H1 (cell line): ENCODE data around the gene ESCO1. TPM values are rescaled to one million over a fixed set of nuclear protein-coding genes. Genes with fewer than 3 reads are reported as not detected.
"Not testable (repeated sequence)": the region's sequence is repeated elsewhere in the genome, so short reads cannot be mapped to it uniquely, and the experiment has no call there.

ENCODE experiments used
- CTCF ChIA-PET: fragments of 300-600 bp; sonication (Branson Sonifier 250); formaldehyde crosslinking; loops from one replicate; lab custom pipeline; 2021; ENCODE audit not compliant: partially characterized antibody; lab: Charles Lee
- POLR2A ChIA-PET: fragments of 300-600 bp; sonication (Branson Sonifier 250); formaldehyde crosslinking; loops from one replicate; lab custom pipeline; 2021; ENCODE audit warnings: inconsistent platforms; ENCODE audit not compliant: partially characterized antibody; lab: Charles Lee
- DNase-seq, 2 experiments: peaks; one replicate each; pipeline versions ENCODE4 v3.0.0 to v3.0.0-alpha.2; 2010 to 2022; ENCODE audit warnings: low spot score in 2 of 2, low read depth in 1 of 2, mixed read lengths in 1 of 2
- FAIRE-seq: peaks from 2 replicates; lab custom pipeline; 2011; peaks lifted over from hg19 to GRCh38; lab: Jason Lieb, UNC
- H2AFZ ChIP-seq: 2 replicates; pipeline ENCODE4 v1.8.1; 2012; ENCODE audit warnings: low read length, inconsistent platforms
- H2AK5ac ChIP-seq: 2 replicates; pipeline ENCODE4 v1.6.1; 2013; ENCODE audit warnings: low read depth, low read length
- H2BK120ac ChIP-seq: replicated peaks from 2 replicates; pipeline ENCODE3; 2013; ENCODE audit warnings: low read depth, low read length, inconsistent platforms
- H2BK12ac ChIP-seq: 2 replicates; pipeline ENCODE4 v1.6.1; 2013; ENCODE audit warnings: low read depth, low read length
- H2BK15ac ChIP-seq: 2 replicates; pipeline ENCODE4 v1.6.1; 2013; ENCODE audit warnings: low read length
- H2BK20ac ChIP-seq: 2 replicates; pipeline ENCODE4 v1.6.1; 2013; ENCODE audit warnings: low read length
- H2BK5ac ChIP-seq: 2 replicates; pipeline ENCODE4 v1.6.1; 2013; ENCODE audit warnings: low read depth, low read length
- H3K14ac ChIP-seq: 2 replicates; pipeline ENCODE4 v1.6.1; 2013; ENCODE audit warnings: inconsistent platforms; ENCODE audit not compliant: insufficient read length
- H3K18ac ChIP-seq: 2 replicates; pipeline ENCODE4 v1.6.1; 2013; ENCODE audit warnings: low read length; ENCODE audit errors: extremely low read depth
- H3K23ac ChIP-seq: 2 replicates; pipeline ENCODE4 v1.6.1; 2013; ENCODE audit warnings: inconsistent platforms; ENCODE audit not compliant: insufficient read length
- H3K23me2 ChIP-seq: 2 replicates; pipeline ENCODE4 v1.6.1; 2013; ENCODE audit warnings: low read depth, low read length
- H3K27ac ChIP-seq: 2 replicates; pipeline ENCODE4 v1.6.1; 2011; ENCODE audit warnings: low read depth, low read length, inconsistent platforms
- H3K27me3 ChIP-seq, 4 experiments: replicated peaks in 1 of 4; 1 replicate in 1 of 4; 2 replicates in 3 of 4; pipeline versions ENCODE4 v1.6.1 to v1.8.1; 2011 to 2013; ENCODE audit warnings: low read length in 3 of 4, mild to moderate bottlenecking in 3 of 4, inconsistent platforms in 2 of 4, mixed read lengths in 2 of 4, moderate library complexity in 1 of 4; ENCODE audit not compliant: control insufficient read depth in 3 of 4, insufficient read depth in 3 of 4; ENCODE audit errors: extremely low read depth in 1 of 4
- H3K36me3 ChIP-seq, 4 experiments: 2 replicates each; pipeline versions ENCODE4 v1.6.1 to v1.8.1; 2011 to 2013; ENCODE audit warnings: mild to moderate bottlenecking in 4 of 4, low read length in 3 of 4, moderate library complexity in 2 of 4, control low read depth in 1 of 4, inconsistent platforms in 1 of 4; ENCODE audit not compliant: insufficient read depth in 4 of 4, control insufficient read depth in 2 of 4
- H3K4ac ChIP-seq: replicated peaks from 2 replicates; pipeline ENCODE3; 2013; ENCODE audit warnings: low read length, low read depth, mixed read lengths, inconsistent platforms; ENCODE audit not compliant: insufficient read length
- H3K4me1 ChIP-seq, 4 experiments: replicated peaks in 1 of 4; 1 replicate in 1 of 4; 2 replicates in 3 of 4; pipeline versions ENCODE4 v1.6.1 to v1.8.1; 2011 to 2013; ENCODE audit warnings: low read length in 3 of 4, inconsistent platforms in 2 of 4, mixed read lengths in 1 of 4; ENCODE audit not compliant: insufficient read depth in 4 of 4, control insufficient read depth in 3 of 4
- H3K4me2 ChIP-seq, 2 experiments: 2 replicates each; pipeline versions ENCODE4 v1.6.1 to v1.8.1; 2011 to 2013; ENCODE audit warnings: low read depth in 2 of 2, low read length in 2 of 2, control low read depth in 1 of 2, inconsistent platforms in 1 of 2, mild to moderate bottlenecking in 1 of 2; ENCODE audit not compliant: insufficient read depth in 1 of 2
- H3K4me3 ChIP-seq, 4 experiments: fragments of 200-600, 300-600 bp in 1 of 4; sonication (generic), shearing (Covaris generic), sonication (Bioruptor Twin) in 1 of 4; 2 replicates each; pipeline versions ENCODE4 v1.5.1 to v1.8.1; 2011 to 2016; ENCODE audit warnings: low read length in 4 of 4, low read depth in 3 of 4, control low read depth in 2 of 4, inconsistent platforms in 2 of 4, mild to moderate bottlenecking in 2 of 4, mixed read lengths in 1 of 4, moderate library complexity in 1 of 4; ENCODE audit not compliant: insufficient read depth in 2 of 4; ENCODE audit errors: extremely low read depth in 1 of 4
- H3K56ac ChIP-seq: replicated peaks from 2 replicates; pipeline ENCODE3; 2013; ENCODE audit warnings: low read depth, mild to moderate bottlenecking, mixed read lengths, low read length, inconsistent platforms; ENCODE audit not compliant: insufficient read length
- H3K79me1 ChIP-seq: 2 replicates; pipeline ENCODE4 v1.6.1; 2013; ENCODE audit warnings: low read depth, low read length, control low read depth
- H3K79me2 ChIP-seq, 2 experiments: 2 replicates each; pipeline versions ENCODE4 v1.6.1 to v1.8.1; 2012 to 2013; ENCODE audit warnings: low read length in 2 of 2, mild to moderate bottlenecking in 2 of 2, inconsistent platforms in 1 of 2; ENCODE audit not compliant: insufficient read depth in 2 of 2, control insufficient read depth in 1 of 2
- H3K9ac ChIP-seq, 4 experiments: replicated peaks in 1 of 4; 1 replicate in 1 of 4; 2 replicates in 3 of 4; pipeline versions ENCODE4 v1.6.1 to v1.8.1; 2011 to 2013; ENCODE audit warnings: low read depth in 3 of 4, low read length in 3 of 4, control low read depth in 2 of 4, mild to moderate bottlenecking in 2 of 4, moderate library complexity in 2 of 4, inconsistent platforms in 1 of 4; ENCODE audit errors: extremely low read depth in 1 of 4
- H3K9me3 ChIP-seq, 2 experiments: 2 replicates each; pipeline versions ENCODE4 v1.6.1 to v1.8.1; 2012 to 2013; ENCODE audit warnings: mild to moderate bottlenecking in 2 of 2, moderate library complexity in 2 of 2, control low read depth in 1 of 2, inconsistent platforms in 1 of 2, low read depth in 1 of 2, low read length in 1 of 2, mixed read lengths in 1 of 2; ENCODE audit not compliant: insufficient read depth in 2 of 2
- H4K20me1 ChIP-seq, 2 experiments: replicated peaks in 1 of 2; 2 replicates each; pipeline versions ENCODE3 to v1.8.1; 2011 to 2013; ENCODE audit warnings: inconsistent platforms in 2 of 2, low read length in 2 of 2, mild to moderate bottlenecking in 1 of 2; ENCODE audit not compliant: insufficient read depth in 2 of 2, control insufficient read depth in 1 of 2
- H4K5ac ChIP-seq: 2 replicates; pipeline ENCODE4 v1.6.1; 2013; ENCODE audit warnings: low read length, low read depth, mixed read lengths, inconsistent platforms; ENCODE audit not compliant: insufficient read length
- H4K8ac ChIP-seq: 2 replicates; pipeline ENCODE4 v1.8.0; 2013; ENCODE audit warnings: mild to moderate bottlenecking, moderate library complexity, low read length, inconsistent platforms; ENCODE audit not compliant: insufficient read depth; ENCODE audit errors: extremely low read depth
- H4K91ac ChIP-seq: replicated peaks from 2 replicates; pipeline ENCODE3; 2013; ENCODE audit warnings: low read length, mixed read lengths, inconsistent platforms; ENCODE audit not compliant: insufficient read length
- WGBS, 2 experiments: shearing (Covaris generic) in 1 of 2; methylation state at CpG; one replicate each; pipeline versions ENCODE4 v1.1.6 to v1.1.7; 2013 to 2015; ENCODE audit warnings: low lambda C conversion rate in 2 of 2, mixed read lengths in 2 of 2, inconsistent platforms in 1 of 2, low coverage in 1 of 2, missing lambda C conversion rate in 1 of 2; ENCODE audit not compliant: insufficient replicate concordance in 2 of 2, insufficient coverage in 1 of 2, insufficient read length in 1 of 2; ENCODE audit errors: extremely low coverage in 1 of 2, missing lambda C conversion rate in 1 of 2; 5-methylcytosine and 5-hydroxymethylcytosine counted together
- polyA plus RNA-seq, 7 experiments: library from polyadenylated mRNA; depleted of rRNA in 3 of 7; stranded (reverse) in 5 of 7; unstranded in 2 of 7; fragments of >200 nt in 5 of 7; fragments of 200-250 nt in 2 of 7; gene quantifications; 1 replicate in 5 of 7; 2 replicates in 1 of 7; 4 replicates in 1 of 7; pipeline versions ENCODE4 v1.2.1 to v1.2.3, GENCODE V29; 2011 to 2013; ENCODE audit warnings: missing spikeins in 2 of 7, mixed read lengths in 2 of 7
- total RNA-seq: library from RNA; stranded (reverse); fragmentation: NEBNext Ultra II Directional; extraction: Animal tissue kit (Norgen Biotek cat#: 25700); gene quantifications from 2 replicates; pipeline ENCODE4 v1.2.1, GENCODE V29; 2021

The ESCO1 gene
- total and polyA plus RNA-seq, 2 of the 8 experiments (the other 6 are each of a cell fraction or from before 2014, with no cell fraction given): 5.8 to 48.3 TPM

GRCh38 chr18:21621640-21622039 lies 21.1 kb upstream of the ESCO1 start:
- H3K9me3 ChIP-seq, H2BK120ac ChIP-seq, H3K23ac ChIP-seq, H3K4me1 ChIP-seq, H4K8ac ChIP-seq, H3K27me3 ChIP-seq, H2BK5ac ChIP-seq, H3K4me2 ChIP-seq, H4K5ac ChIP-seq, H3K23me2 ChIP-seq, H2BK12ac ChIP-seq, H3K4me3 ChIP-seq, H2BK20ac ChIP-seq, H3K27ac ChIP-seq, H4K91ac ChIP-seq, DNase-seq, CTCF ChIA-PET, H3K56ac ChIP-seq, H3K4ac ChIP-seq, H2AK5ac ChIP-seq, H2BK15ac ChIP-seq, H3K14ac ChIP-seq, FAIRE-seq, H2AFZ ChIP-seq, H3K9ac ChIP-seq, H3K18ac ChIP-seq, H3K79me1 ChIP-seq: not testable (repeated sequence)
- 91% methylated on average over 9 of the region's 9 CpGs; no CpG with 5 or more reads in 1 of the 2 experiments for WGBS, 2 experiments
- POLR2A ChIA-PET: interaction anchor here (1.5 to 2.1 kb wide), 2 partner anchors 9 to 13 kb away, joined by 5 to 12 read pairs; no protein-coding TSS in a partner anchor
- Histone ChIP-seq H3K36me3 (peaks cover 19 to 48% (median 32%) of the 10 kb centered on the region in 4 experiments), H3K79me2 (peaks cover 21 to 76% of the 10 kb centered on the region in 2 experiments), H4K20me1 (peaks cover 3 to 12% of the 10 kb centered on the region in 2 experiments)
